ENCODE data around the gene CHIT1. TPM values are rescaled to one million over a fixed set of nuclear protein-coding genes. Genes with fewer than 3 reads are reported as not detected.

The CHIT1 gene
- polyA plus RNA-seq, 1 donor from 2014 or later, result not detected

GRCh38 chr1:203181586-203182386, 47.7 kb downstream of the CHIT1 start:
- no peaks in the 10 kb centered on the region for H3K9me2 ChIP-seq (ENCODE audit: insufficient read depth, low read length)
- TF ChIP-seq POLR2AphosphoS5 (IDR thresholded peaks at IDR 0.05), result no peak
- no peak overlapping the region for H3K4me3 ChIP-seq (ENCODE audit: low read length)
- no peak overlapping the region for H3K27ac ChIP-seq (ENCODE audit: low read length)
- H2AFZ ChIP-seq (ENCODE audit: low read depth, low read length), result no peak overlapping the region
- no peaks in the 10 kb centered on the region for H3K79me2 ChIP-seq (replicated peaks; ENCODE audit: insufficient read depth, low read length)
- H3F3A ChIP-seq (ENCODE audit: insufficient read depth, low read length, poor library complexity, severe bottlenecking), result no peaks in the 10 kb centered on the region
- H3K9ac ChIP-seq (ENCODE audit: low read length), result no peak overlapping the region
- H3K9me3 ChIP-seq (ENCODE audit: low read length), result no peaks in the 10 kb centered on the region
- H3K36me3 ChIP-seq (ENCODE audit: insufficient read depth, low read length), result no peaks in the 10 kb centered on the region
- H4K20me1 ChIP-seq (ENCODE audit: insufficient read depth), result no peaks in the 10 kb centered on the region
- no peak overlapping the region for H3K4me2 ChIP-seq (ENCODE audit: low read length)
- no peaks in the 10 kb centered on the region for H3K27me3 ChIP-seq (ENCODE audit: insufficient read depth, low read depth, low read length)

GRCh38 chr1:203180611-203181330, 48.7 kb downstream of the CHIT1 start:
- no peaks in the 10 kb centered on the region for H3K27me3 ChIP-seq (ENCODE audit: insufficient read depth, low read depth, low read length)
- H3K4me2 ChIP-seq (ENCODE audit: low read length), result no peak overlapping the region
- no peak overlapping the region for H3K9ac ChIP-seq (ENCODE audit: low read length)
- H3K9me2 ChIP-seq (ENCODE audit: insufficient read depth, low read length), result no peaks in the 10 kb centered on the region
- H2AFZ ChIP-seq (ENCODE audit: low read depth, low read length), result no peak overlapping the region
- H3F3A ChIP-seq (ENCODE audit: insufficient read depth, low read length, poor library complexity, severe bottlenecking), result no peaks in the 10 kb centered on the region
- H3K27ac ChIP-seq (ENCODE audit: low read length), result no peak overlapping the region
- H3K79me2 ChIP-seq (replicated peaks; ENCODE audit: insufficient read depth, low read length), result no peaks in the 10 kb centered on the region
- H3K4me3 ChIP-seq (ENCODE audit: low read length), result no peak overlapping the region
- no peaks in the 10 kb centered on the region for H3K9me3 ChIP-seq (ENCODE audit: low read length)
- no peaks in the 10 kb centered on the region for H4K20me1 ChIP-seq (ENCODE audit: insufficient read depth)
- no peaks in the 10 kb centered on the region for H3K36me3 ChIP-seq (ENCODE audit: insufficient read depth, low read length)
- TF ChIP-seq SMC3 (conservative IDR thresholded peaks at IDR 0.05; ENCODE audit: poor library complexity) (no peak), MXI1 (conservative IDR thresholded peaks at IDR 0.05; ENCODE audit: poor library complexity, severe bottlenecking) (no peak), RAD21 (conservative IDR thresholded peaks at IDR 0.05) (no peak), EZH2 (IDR thresholded peaks at IDR 0.05; ENCODE audit: borderline replicate concordance, insufficient read depth, low read length, poor library complexity, severe bottlenecking) (no peak), POLR2AphosphoS5 (IDR thresholded peaks at IDR 0.05) (no peak), TAF1 (IDR thresholded peaks at IDR 0.05; ENCODE audit: low read depth) (no peak), EP300 (conservative IDR thresholded peaks at IDR 0.05; ENCODE audit: poor library complexity, severe bottlenecking) (no peak)
- TF ChIP-seq, protein P1, sequence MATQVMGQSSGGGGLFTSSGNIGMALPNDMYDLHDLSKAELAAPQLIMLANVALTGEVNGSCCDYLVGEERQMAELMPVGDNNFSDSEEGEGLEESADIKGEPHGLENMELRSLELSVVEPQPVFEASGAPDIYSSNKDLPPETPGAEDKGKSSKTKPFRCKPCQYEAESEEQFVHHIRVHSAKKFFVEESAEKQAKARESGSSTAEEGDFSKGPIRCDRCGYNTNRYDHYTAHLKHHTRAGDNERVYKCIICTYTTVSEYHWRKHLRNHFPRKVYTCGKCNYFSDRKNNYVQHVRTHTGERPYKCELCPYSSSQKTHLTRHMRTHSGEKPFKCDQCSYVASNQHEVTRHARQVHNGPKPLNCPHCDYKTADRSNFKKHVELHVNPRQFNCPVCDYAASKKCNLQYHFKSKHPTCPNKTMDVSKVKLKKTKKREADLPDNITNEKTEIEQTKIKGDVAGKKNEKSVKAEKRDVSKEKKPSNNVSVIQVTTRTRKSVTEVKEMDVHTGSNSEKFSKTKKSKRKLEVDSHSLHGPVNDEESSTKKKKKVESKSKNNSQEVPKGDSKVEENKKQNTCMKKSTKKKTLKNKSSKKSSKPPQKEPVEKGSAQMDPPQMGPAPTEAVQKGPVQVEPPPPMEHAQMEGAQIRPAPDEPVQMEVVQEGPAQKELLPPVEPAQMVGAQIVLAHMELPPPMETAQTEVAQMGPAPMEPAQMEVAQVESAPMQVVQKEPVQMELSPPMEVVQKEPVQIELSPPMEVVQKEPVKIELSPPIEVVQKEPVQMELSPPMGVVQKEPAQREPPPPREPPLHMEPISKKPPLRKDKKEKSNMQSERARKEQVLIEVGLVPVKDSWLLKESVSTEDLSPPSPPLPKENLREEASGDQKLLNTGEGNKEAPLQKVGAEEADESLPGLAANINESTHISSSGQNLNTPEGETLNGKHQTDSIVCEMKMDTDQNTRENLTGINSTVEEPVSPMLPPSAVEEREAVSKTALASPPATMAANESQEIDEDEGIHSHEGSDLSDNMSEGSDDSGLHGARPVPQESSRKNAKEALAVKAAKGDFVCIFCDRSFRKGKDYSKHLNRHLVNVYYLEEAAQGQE (IDR thresholded peaks at IDR 0.05; ENCODE audit: borderline replicate concordance), result no peak
- TF ChIP-seq, protein P2, sequence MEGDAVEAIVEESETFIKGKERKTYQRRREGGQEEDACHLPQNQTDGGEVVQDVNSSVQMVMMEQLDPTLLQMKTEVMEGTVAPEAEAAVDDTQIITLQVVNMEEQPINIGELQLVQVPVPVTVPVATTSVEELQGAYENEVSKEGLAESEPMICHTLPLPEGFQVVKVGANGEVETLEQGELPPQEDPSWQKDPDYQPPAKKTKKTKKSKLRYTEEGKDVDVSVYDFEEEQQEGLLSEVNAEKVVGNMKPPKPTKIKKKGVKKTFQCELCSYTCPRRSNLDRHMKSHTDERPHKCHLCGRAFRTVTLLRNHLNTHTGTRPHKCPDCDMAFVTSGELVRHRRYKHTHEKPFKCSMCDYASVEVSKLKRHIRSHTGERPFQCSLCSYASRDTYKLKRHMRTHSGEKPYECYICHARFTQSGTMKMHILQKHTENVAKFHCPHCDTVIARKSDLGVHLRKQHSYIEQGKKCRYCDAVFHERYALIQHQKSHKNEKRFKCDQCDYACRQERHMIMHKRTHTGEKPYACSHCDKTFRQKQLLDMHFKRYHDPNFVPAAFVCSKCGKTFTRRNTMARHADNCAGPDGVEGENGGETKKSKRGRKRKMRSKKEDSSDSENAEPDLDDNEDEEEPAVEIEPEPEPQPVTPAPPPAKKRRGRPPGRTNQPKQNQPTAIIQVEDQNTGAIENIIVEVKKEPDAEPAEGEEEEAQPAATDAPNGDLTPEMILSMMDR (IDR thresholded peaks at IDR 0.05; ENCODE audit: poor library complexity, severe bottlenecking), result no peak
